Right atrium auricular region (tissue), 2 donors: ENCODE data around the gene CFD. TPM values are rescaled to one million over a fixed set of nuclear protein-coding genes. Genes with fewer than 3 reads are reported as not detected.
"Not testable (repeated sequence)": the region's sequence is repeated elsewhere in the genome, so short reads cannot be mapped to it uniquely, and the experiment has no call there.

Experiments
- DNase-seq: peaks from one replicate; pipeline ENCODE4 v3.0.0-alpha.2; 2019; ENCODE audit warnings: low spot score
- H3K27ac ChIP-seq, 2 donors: fragments of 200-600 bp; sonication (generic); 1 replicate in 1 of 2; 2 replicates in 1 of 2; pipeline ENCODE4 v1.5.1; 2016 to 2019
- H3K27me3 ChIP-seq, 2 donors: fragments of 200-600 bp; sonication (generic); one replicate each; pipeline versions ENCODE4 v1.5.1 to v1.6.0; 2017 to 2019
- H3K36me3 ChIP-seq: fragments of 200-600 bp; sonication (generic); one replicate; pipeline ENCODE4 v1.5.1; 2016
- H3K4me1 ChIP-seq, 2 donors: fragments of 200-600 bp; sonication (generic); one replicate each; pipeline versions ENCODE4 v1.5.1 to v1.6.0; 2017 to 2019
- H3K4me3 ChIP-seq, 2 donors: fragments of 200-600 bp; sonication (generic); 1 replicate in 1 of 2; 2 replicates in 1 of 2; pipeline ENCODE4 v1.5.1; 2017 to 2019; ENCODE audit warnings: mild to moderate bottlenecking in 1 of 2, moderate library complexity in 1 of 2
- H3K9me3 ChIP-seq, 2 donors: fragments of 200-600 bp; sonication (generic); one replicate each; pipeline ENCODE4 v1.5.1; 2019
- total RNA-seq, 2 donors: library from RNA; depleted of rRNA; stranded (reverse); fragments of >200 nt; gene quantifications; one replicate each; pipeline ENCODE4 v1.1.0, GENCODE V29; 2016
- TF ChIP-seq, protein P1 (sequence below), 2 donors: fragments of 200-600 bp; sonication (generic); IDR thresholded peaks; one replicate each; pipeline ENCODE4 v1.5.1; 2019; ENCODE audit warnings: antibody characterized with exemption in 2 of 2

CFD gene
- total RNA-seq, 2 donors from 2014 or later: 133 to 652 TPM

DNA sequence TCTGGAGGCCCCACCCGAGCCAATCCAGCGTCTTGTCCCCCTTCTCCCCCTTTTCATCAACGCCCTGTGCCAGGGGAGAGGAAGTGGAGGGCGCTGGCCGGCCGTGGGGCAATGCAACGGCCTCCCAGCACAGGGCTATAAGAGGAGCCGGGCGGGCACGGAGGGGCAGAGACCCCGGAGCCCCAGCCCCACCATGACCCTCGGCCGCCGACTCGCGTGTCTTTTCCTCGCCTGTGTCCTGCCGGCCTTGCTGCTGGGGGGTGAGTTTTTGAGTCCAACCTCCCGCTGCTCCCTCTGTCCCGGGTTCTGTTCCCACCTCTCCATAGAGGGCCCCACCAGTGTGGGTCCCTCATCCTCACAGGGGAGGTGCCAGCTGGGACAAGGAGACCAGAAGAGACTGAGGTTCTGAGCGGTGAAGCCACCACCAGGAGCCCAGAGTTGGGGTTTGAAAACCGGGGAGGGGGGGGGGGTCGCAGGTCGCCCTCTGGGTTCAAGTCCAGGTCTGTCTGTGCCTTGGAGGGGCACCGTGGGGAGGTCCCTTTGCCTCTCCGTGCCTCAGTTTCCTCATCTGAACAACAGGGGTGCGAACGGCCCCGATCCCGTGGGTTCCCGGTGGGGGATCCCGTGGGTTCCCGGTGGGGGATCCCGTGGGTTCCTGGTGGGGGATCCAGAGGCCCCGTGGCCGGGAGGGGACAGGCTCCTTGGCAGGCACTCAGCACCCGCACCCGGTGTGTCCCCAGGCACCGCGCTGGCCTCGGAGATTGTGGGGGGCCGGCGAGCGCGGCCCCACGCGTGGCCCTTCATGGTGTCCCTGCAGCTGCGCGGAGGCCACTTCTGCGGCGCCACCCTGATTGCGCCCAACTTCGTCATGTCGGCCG lies 7.1 kb upstream of the CFD start, which contains the start of gene ELANE:
ELANE (plus strand) TSS at position 168 of the 878 bp plus-strand sequence; CDS start at position 194, 26 bp downstream.
- Histone ChIP-seq H3K27me3 (peaks cover 0 to 5% of the 10 kb centered on the region in 2 donors), H3K9me3 (no peaks in the 10 kb centered on the region), H3K36me3 (no peaks in the 10 kb centered on the region), H3K27ac (peak within 1 kb of the TSS; percentile 68 to 84), H3K4me1 (peaks cover 0 to 23% of the 10 kb centered on the region in 2 donors), H3K4me3 (peak within 1 kb of the TSS in 1 of 2 donors; percentile 21)
- DNase-seq: no peak
- TF ChIP-seq, protein P1, sequence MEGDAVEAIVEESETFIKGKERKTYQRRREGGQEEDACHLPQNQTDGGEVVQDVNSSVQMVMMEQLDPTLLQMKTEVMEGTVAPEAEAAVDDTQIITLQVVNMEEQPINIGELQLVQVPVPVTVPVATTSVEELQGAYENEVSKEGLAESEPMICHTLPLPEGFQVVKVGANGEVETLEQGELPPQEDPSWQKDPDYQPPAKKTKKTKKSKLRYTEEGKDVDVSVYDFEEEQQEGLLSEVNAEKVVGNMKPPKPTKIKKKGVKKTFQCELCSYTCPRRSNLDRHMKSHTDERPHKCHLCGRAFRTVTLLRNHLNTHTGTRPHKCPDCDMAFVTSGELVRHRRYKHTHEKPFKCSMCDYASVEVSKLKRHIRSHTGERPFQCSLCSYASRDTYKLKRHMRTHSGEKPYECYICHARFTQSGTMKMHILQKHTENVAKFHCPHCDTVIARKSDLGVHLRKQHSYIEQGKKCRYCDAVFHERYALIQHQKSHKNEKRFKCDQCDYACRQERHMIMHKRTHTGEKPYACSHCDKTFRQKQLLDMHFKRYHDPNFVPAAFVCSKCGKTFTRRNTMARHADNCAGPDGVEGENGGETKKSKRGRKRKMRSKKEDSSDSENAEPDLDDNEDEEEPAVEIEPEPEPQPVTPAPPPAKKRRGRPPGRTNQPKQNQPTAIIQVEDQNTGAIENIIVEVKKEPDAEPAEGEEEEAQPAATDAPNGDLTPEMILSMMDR (IDR thresholded peaks at IDR 0.05): no peak

DNA sequence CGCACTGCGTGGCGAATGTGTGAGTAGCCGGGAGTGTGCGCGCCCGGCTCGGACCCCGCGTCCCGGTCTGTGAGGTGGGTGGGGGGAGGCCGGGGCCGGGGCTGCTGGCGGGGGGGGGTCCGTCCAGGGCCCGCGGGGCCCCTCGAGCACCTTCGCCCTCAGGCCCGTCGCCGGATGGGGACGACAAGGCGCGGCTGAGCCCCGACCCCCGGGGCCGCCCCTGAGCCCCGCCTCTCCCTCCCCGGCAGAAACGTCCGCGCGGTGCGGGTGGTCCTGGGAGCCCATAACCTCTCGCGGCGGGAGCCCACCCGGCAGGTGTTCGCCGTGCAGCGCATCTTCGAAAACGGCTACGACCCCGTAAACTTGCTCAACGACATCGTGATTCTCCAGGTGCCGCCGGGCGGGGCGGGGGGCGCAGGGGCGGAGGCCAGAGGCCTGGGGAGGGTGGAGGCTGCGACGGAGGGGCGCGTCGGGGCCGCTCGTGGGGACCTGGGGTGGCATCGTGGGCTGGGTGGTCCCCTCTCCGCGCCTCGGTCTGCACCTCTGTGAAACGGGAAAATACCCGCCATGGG lies 6.4 kb upstream of the CFD start:
- TF ChIP-seq, protein P1 (IDR thresholded peaks at IDR 0.05): no peak
- DNase-seq: no peak
- no peaks in the 10 kb centered on the region for H3K9me3 ChIP-seq
- H3K27me3 ChIP-seq: peaks cover 0 to 5% of the 10 kb centered on the region in 2 donors
- H3K4me1 ChIP-seq: peaks cover 0 to 16% of the 10 kb centered on the region in 2 donors
- H3K36me3 ChIP-seq: no peaks in the 10 kb centered on the region
- no peak overlapping the region for H3K27ac ChIP-seq
- H3K4me3 ChIP-seq: no peak overlapping the region

DNA sequence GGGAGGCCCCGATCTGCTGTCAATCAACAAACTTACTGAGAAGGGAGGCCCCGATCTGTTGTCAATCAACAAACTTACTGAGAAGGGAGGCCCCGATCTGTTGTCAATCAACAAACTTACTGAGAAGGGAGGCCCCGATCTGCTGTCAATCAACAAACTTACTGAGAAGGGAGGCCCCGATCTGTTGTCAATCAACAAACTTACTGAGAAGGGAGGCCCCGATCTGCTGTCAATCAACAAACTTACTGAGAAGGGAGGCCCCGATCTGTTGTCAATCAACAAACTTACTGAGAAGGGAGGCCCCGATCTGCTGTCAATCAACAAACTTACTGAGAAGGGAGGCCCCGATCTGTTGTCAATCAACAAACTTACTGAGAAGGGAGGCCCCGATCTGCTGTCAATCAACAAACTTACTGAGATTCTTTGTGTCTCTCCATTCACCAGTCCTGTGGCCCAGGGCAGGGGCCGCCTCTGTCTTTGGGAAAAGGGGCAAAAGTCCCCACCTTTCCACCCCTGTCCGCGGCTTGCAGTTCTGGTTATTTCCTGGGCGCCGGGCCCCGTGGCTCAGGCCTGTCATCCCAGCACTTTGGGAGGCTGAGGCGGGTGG lies 5.7 kb upstream of the CFD start:
- not testable (repeated sequence) for DNase-seq, H3K27ac ChIP-seq, H3K9me3 ChIP-seq, H3K27me3 ChIP-seq, H3K4me3 ChIP-seq, H3K36me3 ChIP-seq
- peaks cover 0 to 12% of the 10 kb centered on the region in 2 donors for H3K4me1 ChIP-seq

DNA sequence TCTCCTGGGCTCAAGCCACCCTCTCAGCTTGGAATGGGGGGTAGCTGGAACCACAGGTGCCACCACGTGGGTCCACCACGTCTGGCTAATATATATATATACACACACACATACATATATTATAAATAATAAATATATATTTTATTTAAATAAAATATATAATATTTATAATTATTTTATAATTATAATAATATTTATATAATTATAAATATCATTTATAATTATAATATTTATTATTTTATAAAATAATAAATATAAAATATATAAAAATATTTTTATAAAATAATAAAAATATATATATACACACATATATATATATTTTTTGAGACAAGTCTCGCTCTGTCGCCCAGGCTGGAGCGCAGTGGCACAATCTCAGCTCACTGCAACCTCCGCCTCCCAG lies 4.9 kb upstream of the CFD start:
- no peaks in the 10 kb centered on the region for H3K36me3 ChIP-seq
- DNase-seq: no peak
- TF ChIP-seq, protein P1 (IDR thresholded peaks at IDR 0.05): no peak
- H3K4me3 ChIP-seq: no peak overlapping the region
- H3K27ac ChIP-seq: no peak overlapping the region
- no peaks in the 10 kb centered on the region for H3K9me3 ChIP-seq
- H3K27me3 ChIP-seq: peaks cover 0 to 5% of the 10 kb centered on the region in 2 donors
- H3K4me1 ChIP-seq: peaks cover 0 to 12% of the 10 kb centered on the region in 2 donors

DNA sequence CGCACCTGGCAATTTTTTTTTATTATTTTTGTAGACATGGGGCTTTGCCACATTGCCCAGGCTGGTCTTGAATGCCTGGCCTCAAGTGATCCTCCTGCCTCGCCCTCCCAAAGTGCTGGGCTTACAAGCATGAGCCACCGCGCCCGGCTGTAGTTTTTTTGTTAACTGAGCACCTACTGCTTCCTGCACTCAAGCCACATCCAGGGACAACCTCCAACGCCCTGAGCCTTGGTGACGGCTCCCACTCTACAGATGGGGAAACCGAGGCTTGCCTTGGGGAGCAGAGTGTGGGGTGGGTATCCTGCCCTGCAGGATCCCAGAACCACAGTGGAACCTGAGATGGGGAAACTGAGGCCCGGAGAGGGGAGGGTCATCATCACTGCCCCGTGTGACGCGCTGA lies 4.3 kb upstream of the CFD start:
- no peak overlapping the region for H3K4me3 ChIP-seq
- TF ChIP-seq, protein P1 (IDR thresholded peaks at IDR 0.05): no peak
- no peak overlapping the region for H3K27ac ChIP-seq
- no peaks in the 10 kb centered on the region for H3K36me3 ChIP-seq
- H3K4me1 ChIP-seq: peaks cover 0 to 15% of the 10 kb centered on the region in 2 donors
- no peak for DNase-seq
- peaks cover 0 to 6% of the 10 kb centered on the region in 2 donors for H3K27me3 ChIP-seq
- H3K9me3 ChIP-seq: no peaks in the 10 kb centered on the region

DNA sequence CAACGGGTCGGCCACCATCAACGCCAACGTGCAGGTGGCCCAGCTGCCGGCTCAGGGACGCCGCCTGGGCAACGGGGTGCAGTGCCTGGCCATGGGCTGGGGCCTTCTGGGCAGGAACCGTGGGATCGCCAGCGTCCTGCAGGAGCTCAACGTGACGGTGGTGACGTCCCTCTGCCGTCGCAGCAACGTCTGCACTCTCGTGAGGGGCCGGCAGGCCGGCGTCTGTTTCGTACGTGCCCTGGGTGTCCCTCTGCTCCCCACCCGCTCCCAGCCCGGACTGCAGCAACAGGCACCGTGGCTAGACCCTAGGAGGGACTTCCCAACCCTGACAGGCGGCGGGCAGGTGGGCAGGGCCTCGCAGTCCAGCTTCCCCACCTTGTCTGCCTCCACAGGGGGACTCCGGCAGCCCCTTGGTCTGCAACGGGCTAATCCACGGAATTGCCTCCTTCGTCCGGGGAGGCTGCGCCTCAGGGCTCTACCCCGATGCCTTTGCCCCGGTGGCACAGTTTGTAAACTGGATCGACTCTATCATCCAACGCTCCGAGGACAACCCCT lies 3.8 kb upstream of the CFD start:
- no peak overlapping the region for H3K27ac ChIP-seq
- no peaks in the 10 kb centered on the region for H3K36me3 ChIP-seq
- H3K9me3 ChIP-seq: no peaks in the 10 kb centered on the region
- no peak for DNase-seq
- TF ChIP-seq, protein P1 (IDR thresholded peaks at IDR 0.05): no peak
- no peak overlapping the region for H3K4me3 ChIP-seq
- peaks cover 0 to 11% of the 10 kb centered on the region in 2 donors for H3K27me3 ChIP-seq
- peaks cover 0 to 19% of the 10 kb centered on the region in 2 donors for H3K4me1 ChIP-seq
